Astrocyte (in vitro differentiated cells and primary cell): ENCODE data around the gene QPCT.

Experiments used
- CTCF ChIP-seq: IDR thresholded peaks from 2 replicates; pipeline ENCODE4 v1.5.1; 2011; ENCODE audit warnings: low read depth, mild to moderate bottlenecking, inconsistent platforms, low read length, moderate library complexity; ENCODE audit not compliant: insufficient read depth
- EZH2 ChIP-seq: IDR thresholded peaks from 2 replicates; pipeline ENCODE4 v1.6.1; 2012; ENCODE audit warnings: mild to moderate bottlenecking, low read length, inconsistent platforms; ENCODE audit not compliant: insufficient read depth

- TF ChIP-seq CTCF (no peak), EZH2 (no peak)
Observed at GRCh38 chr2:37388074-37388473, 43.6 kb downstream of the QPCT start.
